GM12873 (cell line): Measurements from ENCODE around the gene DOK3.

ENCODE experiments used
- CTCF ChIP-seq: IDR thresholded peaks from 2 replicates; pipeline ENCODE4 v1.5.1; 2012; ENCODE audit warnings: low read depth, mild to moderate bottlenecking, moderate library complexity, low read length, control low read depth; ENCODE audit not compliant: insufficient read depth; ENCODE audit errors: missing control alignments

DOK3 gene

GRCh38 chr5:177468685-177469628, 40.7 kb downstream of the DOK3 start:
- no peak for TF ChIP-seq CTCF

GRCh38 chr5:177468329-177468684, 41.3 kb downstream of the DOK3 start:
- TF ChIP-seq CTCF, result no peak

- no peak for TF ChIP-seq CTCF
Measured at GRCh38 chr5:177467436-177467835, 42.2 kb downstream of the DOK3 start.

- TF ChIP-seq CTCF, result no peak
Measured at GRCh38 chr5:177466861-177467260, 42.8 kb downstream of the DOK3 start.

DNA sequence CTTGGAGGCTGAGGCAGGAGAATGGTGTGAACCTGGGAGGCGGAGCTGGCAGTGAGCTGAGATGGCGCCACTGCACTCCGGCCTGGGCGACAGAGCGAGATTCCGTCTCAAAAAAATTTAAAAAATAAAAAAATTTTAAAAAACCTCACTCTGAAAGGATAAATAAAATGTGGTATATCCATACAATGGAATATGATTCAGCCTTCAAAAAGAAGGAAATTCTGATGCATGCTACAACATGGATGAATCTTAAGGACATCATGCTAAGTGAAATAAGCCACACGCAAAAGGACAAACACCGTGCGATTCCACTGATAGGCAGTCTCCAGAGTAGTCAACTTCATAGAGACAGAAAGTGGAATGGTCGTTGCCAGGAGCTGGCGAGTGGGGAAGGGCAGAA, 44.6 kb downstream of the DOK3 start:
- TF ChIP-seq CTCF, result no peak

DNA sequence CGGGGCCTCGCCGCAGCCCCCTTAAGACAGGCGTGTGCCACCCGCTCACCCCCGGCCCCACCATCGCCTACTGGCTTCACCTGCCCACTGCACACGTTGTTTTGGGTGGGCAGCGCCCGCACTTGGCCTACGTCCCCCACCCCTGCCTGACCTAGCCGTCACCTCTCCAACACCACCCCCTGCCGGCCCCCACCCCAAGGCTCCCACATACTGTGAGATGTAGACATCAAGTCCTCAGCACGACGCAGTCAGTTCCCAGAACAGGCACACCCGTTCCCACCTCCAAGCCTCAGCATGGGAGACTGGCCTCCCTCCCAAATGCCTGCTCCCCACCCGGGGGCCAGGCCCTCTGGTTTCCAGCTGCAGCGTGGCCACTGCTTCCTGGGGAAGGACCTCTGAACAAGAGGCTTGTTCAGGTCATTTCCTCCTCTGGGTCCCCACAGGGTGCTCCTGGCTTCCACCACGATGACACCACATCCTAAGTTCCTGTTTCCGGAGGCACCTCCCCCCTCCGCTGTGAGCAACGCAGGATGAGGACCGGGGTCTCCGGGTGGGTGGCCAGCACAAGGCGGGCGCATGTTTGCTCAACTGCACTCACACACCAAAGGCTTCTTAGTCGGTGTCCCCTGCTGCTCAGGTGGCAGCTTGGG, 47.5 kb downstream of the DOK3 start:
- no peak for TF ChIP-seq CTCF

DNA sequence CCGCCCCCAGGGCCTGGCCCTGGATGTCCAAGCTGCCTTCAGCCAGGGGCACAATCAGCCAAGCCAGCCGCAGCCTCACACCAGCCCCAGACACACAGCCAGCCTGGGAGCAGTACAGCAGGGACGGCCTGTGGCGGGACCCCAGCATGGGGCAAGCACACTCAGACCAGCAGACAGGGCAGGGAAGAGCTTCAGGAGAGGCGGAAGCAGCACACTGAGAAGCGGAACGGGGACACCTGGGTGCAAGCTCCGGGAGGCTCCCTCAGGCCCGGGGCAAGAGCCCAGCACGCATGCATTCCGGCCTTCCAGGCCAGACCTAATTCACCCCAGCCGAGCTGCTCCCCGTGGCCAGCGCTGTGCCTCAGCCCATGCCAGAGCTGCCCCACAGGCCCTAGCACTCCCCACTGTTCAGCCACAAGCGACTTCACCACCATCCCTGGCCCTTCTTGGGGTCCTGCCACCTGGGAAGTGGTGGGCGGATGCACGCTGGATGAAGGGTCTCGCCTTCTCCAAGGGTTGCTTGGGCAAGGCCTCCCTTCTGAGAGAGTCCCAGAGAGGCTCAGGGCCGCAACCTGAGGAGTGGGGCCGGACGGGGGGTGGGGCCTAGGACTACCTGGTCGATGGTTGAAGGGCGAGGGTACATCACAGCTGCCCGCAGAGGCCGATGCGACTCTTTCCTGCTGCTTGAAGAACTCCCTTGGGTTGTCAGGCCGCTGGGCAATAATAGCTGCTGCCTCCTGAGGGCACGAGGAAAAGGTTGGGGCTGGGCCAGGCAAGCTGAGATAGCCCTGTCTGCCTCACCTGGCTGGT, 49.6 kb downstream of the DOK3 start:
- TF ChIP-seq CTCF, result no peak
